IMR-90 (cell line): ENCODE data around the gene VSIR. TPM values are rescaled to one million over a fixed set of nuclear protein-coding genes. Genes with fewer than 3 reads are reported as not detected.

Experiments
- ATAC-seq: fragments of 200-7000 bp; cut with Tn5 transposase; 2 replicates; pipeline ENCODE4 v1.9.1; 2020; ENCODE audit warnings: low read depth, mild to moderate bottlenecking, moderate library complexity
- BruUV-seq: library from RNA; stranded (reverse); fragments of 400-500 nt; replicated peaks from 2 replicates; lab custom pipeline; 2021; lab: Mats Ljungman, UMichigan
- CTCF ChIA-PET: fragments of 300-600 bp; formaldehyde crosslinking; extraction: SDS; loops from one replicate; lab custom pipeline; 2021; ENCODE audit warnings: antibody characterized with exemption; lab: Yijun Ruan, JAX
- POLR2A ChIA-PET: fragments of 300-600 bp; sonication (Branson Sonifier 250); formaldehyde crosslinking; loops from one replicate; lab custom pipeline; 2022; ENCODE audit warnings: antibody characterized with exemption; ENCODE audit not compliant: unreplicated experiment; lab: Charles Lee
- DNase-seq: peaks from one replicate; pipeline ENCODE4 v3.0.0; 2013
- H2AFZ ChIP-seq: replicated peaks from 2 replicates; pipeline ENCODE3; 2013; ENCODE audit warnings: low read length, mild to moderate bottlenecking; ENCODE audit not compliant: poor library complexity
- H2AK5ac ChIP-seq: 2 replicates; pipeline ENCODE4 v1.6.1; 2013; ENCODE audit warnings: low read depth, low read length, inconsistent platforms
- H2AK9ac ChIP-seq: replicated peaks from 2 replicates; pipeline ENCODE3; 2013; ENCODE audit warnings: mild to moderate bottlenecking, low read depth, low read length, moderate library complexity; ENCODE audit not compliant: poor library complexity
- H2BK120ac ChIP-seq: 2 replicates; pipeline ENCODE4 v1.6.1; 2013; ENCODE audit warnings: low read depth, low read length, inconsistent platforms
- H2BK15ac ChIP-seq: 3 replicates; pipeline ENCODE4 v1.6.1; 2013; ENCODE audit warnings: low read depth, low read length, inconsistent platforms
- H2BK20ac ChIP-seq: 2 replicates; pipeline ENCODE4 v1.6.1; 2013; ENCODE audit warnings: low read depth, mild to moderate bottlenecking, inconsistent platforms, low read length, moderate library complexity
- H2BK5ac ChIP-seq: 2 replicates; pipeline ENCODE4 v1.6.1; 2013; ENCODE audit warnings: mild to moderate bottlenecking, low read depth, low read length, inconsistent platforms; ENCODE audit not compliant: poor library complexity, severe bottlenecking
- H3K14ac ChIP-seq: replicated peaks from 2 replicates; pipeline ENCODE4 v1.6.1; 2013; ENCODE audit warnings: low read depth, low read length, inconsistent platforms
- H3K18ac ChIP-seq: 2 replicates; pipeline ENCODE4 v1.6.1; 2013; ENCODE audit warnings: low read depth, low read length, control low read depth
- H3K23ac ChIP-seq: 2 replicates; pipeline ENCODE4 v1.6.1; 2013; ENCODE audit warnings: low read depth, low read length, inconsistent platforms
- H3K27ac ChIP-seq: 2 replicates; pipeline ENCODE4 v1.5.1; 2013; ENCODE audit warnings: mild to moderate bottlenecking, control low read depth, low read length; ENCODE audit not compliant: insufficient read depth
- H3K27me3 ChIP-seq: 2 replicates; pipeline ENCODE4 v1.6.1; 2013; ENCODE audit warnings: low read length; ENCODE audit not compliant: control insufficient read depth, insufficient read depth
- H3K36me3 ChIP-seq: 2 replicates; pipeline ENCODE4 v1.6.1; 2013; ENCODE audit warnings: low read length, mixed read lengths; ENCODE audit not compliant: control insufficient read depth, insufficient read depth
- H3K4ac ChIP-seq: 2 replicates; pipeline ENCODE4 v1.6.1; 2013; ENCODE audit warnings: low read depth, low read length, inconsistent platforms
- H3K4me1 ChIP-seq: 2 replicates; pipeline ENCODE4 v1.6.1; 2013; ENCODE audit warnings: low read length, mixed read lengths; ENCODE audit not compliant: control insufficient read depth, insufficient read depth
- H3K4me2 ChIP-seq: 2 replicates; pipeline ENCODE4 v1.6.1; 2013; ENCODE audit warnings: low read depth, mild to moderate bottlenecking, control low read depth, low read length, moderate library complexity
- H3K4me3 ChIP-seq: 2 replicates; pipeline ENCODE4 v1.5.1; 2013; ENCODE audit warnings: low read depth, mild to moderate bottlenecking, control low read depth, low read length, moderate library complexity; ENCODE audit not compliant: insufficient read depth
- H3K56ac ChIP-seq: 2 replicates; pipeline ENCODE4 v1.6.1; 2013; ENCODE audit warnings: low read length, inconsistent platforms; ENCODE audit not compliant: insufficient read depth; ENCODE audit errors: extremely low read depth
- H3K79me1 ChIP-seq, 2 experiments: 2 replicates each; pipeline ENCODE4 v1.6.1; 2013; ENCODE audit warnings: low read length in 2 of 2, inconsistent platforms in 1 of 2, low read depth in 1 of 2
- H3K9ac ChIP-seq: 2 replicates; pipeline ENCODE4 v1.6.1; 2013; ENCODE audit warnings: low read depth, low read length, control low read depth
- H3K9me1 ChIP-seq: 2 replicates; pipeline ENCODE4 v1.6.1; 2013; ENCODE audit warnings: low read length, inconsistent platforms; ENCODE audit not compliant: insufficient read depth
- H3K9me3 ChIP-seq: 2 replicates; pipeline ENCODE4 v1.6.1; 2013; ENCODE audit warnings: low read length; ENCODE audit not compliant: control insufficient read depth, insufficient read depth
- H4K20me1 ChIP-seq: 2 replicates; pipeline ENCODE4 v1.6.1; 2013; ENCODE audit warnings: low read length, inconsistent platforms; ENCODE audit not compliant: insufficient read depth
- H4K5ac ChIP-seq: 2 replicates; pipeline ENCODE4 v1.6.1; 2013; ENCODE audit warnings: mild to moderate bottlenecking, low read depth, low read length, control low read depth
- H4K8ac ChIP-seq, 2 experiments: 2 replicates each; pipeline ENCODE4 v1.6.1; 2013; ENCODE audit warnings: low read depth in 2 of 2, low read length in 2 of 2, control low read depth in 1 of 2, inconsistent platforms in 1 of 2
- H4K91ac ChIP-seq: 2 replicates; pipeline ENCODE4 v1.6.1; 2013; ENCODE audit warnings: low read depth, low read length, inconsistent platforms; ENCODE audit not compliant: insufficient read depth
- BHLHE40 ChIP-seq: fragments of 150-350 bp; IDR thresholded peaks from 2 replicates; pipeline ENCODE4 v1.6.1; 2016; ENCODE audit warnings: mild to moderate bottlenecking, low read depth, low read length
- CEBPB ChIP-seq: IDR thresholded peaks from 2 replicates; pipeline ENCODE4 v1.6.1; 2012; ENCODE audit warnings: low read depth, low read length, improper control_type of control experiment
- CHD1 ChIP-seq: IDR thresholded peaks from 2 replicates; pipeline ENCODE4 v1.6.1; 2012; ENCODE audit warnings: low read depth, low read length, improper control_type of control experiment
- CTCF ChIP-seq: conservative IDR thresholded peaks from 2 replicates; pipeline ENCODE4 v1.5.1; 2012; ENCODE audit warnings: mild to moderate bottlenecking, low read depth, low read length, improper control_type of control experiment
- ELK1 ChIP-seq: fragments of 150-350 bp; IDR thresholded peaks from 2 replicates; pipeline ENCODE4 v1.6.1; 2016; ENCODE audit warnings: low read depth, mild to moderate bottlenecking, low read length, moderate library complexity, borderline replicate concordance
- FOS ChIP-seq: fragments of 150-350 bp; IDR thresholded peaks from 2 replicates; pipeline ENCODE4 v1.6.1; 2016; ENCODE audit warnings: low read depth, low read length
- MAFK ChIP-seq: IDR thresholded peaks from 2 replicates; pipeline ENCODE4 v1.6.1; 2012; ENCODE audit warnings: low read depth, low read length, improper control_type of control experiment
- MAZ ChIP-seq: IDR thresholded peaks from 2 replicates; pipeline ENCODE4 v1.6.1; 2012; ENCODE audit warnings: low read depth, mild to moderate bottlenecking, low read length, improper control_type of control experiment, moderate library complexity, borderline replicate concordance
- MXI1 ChIP-seq: IDR thresholded peaks from 2 replicates; pipeline ENCODE4 v1.6.1; 2012; ENCODE audit warnings: low read depth, mild to moderate bottlenecking, low read length, moderate library complexity, borderline replicate concordance
- NFE2L2 ChIP-seq: fragments of 150-350 bp; IDR thresholded peaks from 2 replicates; pipeline ENCODE4 v1.6.1; 2016; ENCODE audit warnings: low read depth, mild to moderate bottlenecking, low read length
- POLR2A ChIP-seq: IDR thresholded peaks from 2 replicates; pipeline ENCODE4 v1.6.1; 2012; ENCODE audit warnings: mild to moderate bottlenecking, low read depth, low read length
- RAD21 ChIP-seq: IDR thresholded peaks from 2 replicates; pipeline ENCODE4 v1.6.1; 2012; ENCODE audit warnings: low read length, improper control_type of control experiment
- RCOR1 ChIP-seq: IDR thresholded peaks from 2 replicates; pipeline ENCODE4 v1.6.1; 2012; ENCODE audit warnings: mild to moderate bottlenecking, low read length, improper control_type of control experiment; ENCODE audit not compliant: insufficient replicate concordance
- RFX5 ChIP-seq: IDR thresholded peaks from 2 replicates; pipeline ENCODE4 v1.8.0; 2012; ENCODE audit warnings: low read depth, mild to moderate bottlenecking, low read length, moderate library complexity
- SMC3 ChIP-seq: fragments of 150-350 bp; IDR thresholded peaks from 2 replicates; pipeline ENCODE4 v1.6.1; 2016; ENCODE audit warnings: low read depth, mild to moderate bottlenecking, antibody characterized with exemption, low read length, moderate library complexity
- WGBS, 2 experiments: methylation state at CpG; one replicate each; pipeline versions ENCODE4 v1.1.5 to v1.1.7; 2013; ENCODE audit warnings: missing lambda C conversion rate in 2 of 2; ENCODE audit not compliant: insufficient read length in 1 of 2; ENCODE audit errors: extremely low coverage in 2 of 2; 5-methylcytosine and 5-hydroxymethylcytosine counted together
- dilution Hi-C: fragments of 300-500 bp; cut with HindIII; formaldehyde crosslinking; loops from one replicate; pipeline ENCODE4 v1.14.3; 2018; ENCODE audit warnings: low sequenced_read_pairs; ENCODE audit not compliant: unreplicated experiment
- in situ Hi-C: fragments of 300-500 bp; cut with MboI; formaldehyde crosslinking; loops from 3 replicates; pipeline ENCODE4 v1.14.3; 2019; ENCODE audit warnings: low sequenced_read_pairs, inconsistent platforms, mixed read lengths
- intact Hi-C: fragments of 100-400 bp; cut with micrococcal nuclease; formaldehyde crosslinking; loops from 2 replicates; pipeline ENCODE4 v1.10.0; 2022
- polyA plus RNA-seq, 3 experiments: library from polyadenylated mRNA; depleted of rRNA; stranded (reverse); fragments of >200 nt; gene quantifications; 2 replicates each; pipeline ENCODE4 v1.2.3, GENCODE V29; 2012; ENCODE audit warnings: low replicate concordance in 1 of 3
- total RNA-seq: library from RNA; depleted of rRNA; stranded (reverse); fragments of >200 nt; gene quantifications from 2 replicates; pipeline ENCODE4 v1.2.3, GENCODE V29; 2012

The VSIR gene
- total and polyA plus RNA-seq, 2 of the 4 experiments (the other 2 are of a cell fraction), result 5.0 to 23.8 TPM

GRCh38 chr10:71807557-71808510 lies 34.5 kb upstream of the VSIR start:
- H2BK5ac ChIP-seq, result no peak overlapping the region
- DNase-seq (no peak), ATAC-seq (no peak)
- intact Hi-C loops, result no loop called here
- H3K4me3 ChIP-seq, result no peak overlapping the region
- dilution Hi-C loops, result no loop called here
- H4K8ac ChIP-seq, result no peak overlapping the region
- POLR2A ChIA-PET, result no interaction called here
- CTCF ChIA-PET, result no interaction called here
- no peak overlapping the region for H4K5ac ChIP-seq
- no TSS peak for BruUV-seq
- no peak overlapping the region for H3K9ac ChIP-seq
- in situ Hi-C loops, result no loop called here
- peak overlapping the region; percentile 60 for H2AK9ac ChIP-seq
- 84% methylated on average over 9 of the region's 21 CpGs; no CpG with 5 or more reads in 1 of the 2 experiments for WGBS, 2 experiments
- no peak overlapping the region for H3K4ac ChIP-seq
- H3K14ac ChIP-seq, result no peak overlapping the region
- no peak overlapping the region for H2BK15ac ChIP-seq
- no peak overlapping the region for H4K91ac ChIP-seq
- H3K27ac ChIP-seq, result no peak overlapping the region
- no peak overlapping the region for H2BK120ac ChIP-seq
- H3K56ac ChIP-seq, result no peak overlapping the region
- H3K27me3 ChIP-seq, result peaks cover 21% of the 10 kb centered on the region
- no peaks in the 10 kb centered on the region; the same call in 1 of the 2 replicates for H3K9me1 ChIP-seq
- peaks cover 10% of the 10 kb centered on the region; the same call in 1 of the 2 replicates for H4K20me1 ChIP-seq
- no peak overlapping the region for H2AK5ac ChIP-seq
- H2BK20ac ChIP-seq, result no peak overlapping the region
- no peak overlapping the region for H3K18ac ChIP-seq
- H3K23ac ChIP-seq, result no peak overlapping the region
- no peak overlapping the region for H3K4me2 ChIP-seq
- H3K9me3 ChIP-seq, result no peaks in the 10 kb centered on the region
- no peaks in the 10 kb centered on the region for H3K4me1 ChIP-seq
- no peaks in the 10 kb centered on the region for H3K79me1 ChIP-seq
- no peaks in the 10 kb centered on the region for H3K36me3 ChIP-seq
- no peak overlapping the region for H2AFZ ChIP-seq
- no peak for TF ChIP-seq CHD1
- TF ChIP-seq SMC3, result no peak
- TF ChIP-seq MXI1, result no peak
- no peak for TF ChIP-seq NFE2L2
- no peak for TF ChIP-seq MAFK
- TF ChIP-seq RFX5, result no peak
- no peak for TF ChIP-seq ELK1
- no peak for TF ChIP-seq CTCF
- TF ChIP-seq MAZ, result no peak
- TF ChIP-seq BHLHE40, result no peak
- no peak for TF ChIP-seq CEBPB
- no peak for TF ChIP-seq FOS
- no peak for TF ChIP-seq POLR2A
- TF ChIP-seq RAD21, result no peak
- TF ChIP-seq RCOR1, result no peak
